CD4-positive, alpha-beta T cell (primary cell): ENCODE results near the gene EVA1A. TPM values are rescaled to one million over a fixed set of nuclear protein-coding genes. Genes with fewer than 3 reads are reported as not detected.

ENCODE experiments used
- ATAC-seq: fragments of 200-7000 bp; cut with Tn5 transposase; one replicate; pipeline ENCODE4 v1.10.0; 2022; ENCODE audit warnings: mild to moderate bottlenecking; ENCODE audit not compliant: poor library complexity
- CTCF ChIA-PET: fragments of 350-600 bp; sonication (Branson Sonifier 250); formaldehyde crosslinking; loops from one replicate; lab custom pipeline; 2021; ENCODE audit warnings: antibody characterized with exemption, inconsistent platforms; lab: Charles Lee
- POLR2A ChIA-PET: fragments of 350-600 bp; sonication (Branson Sonifier 250); formaldehyde crosslinking; loops from one replicate; lab custom pipeline; 2021; ENCODE audit warnings: antibody characterized with exemption, inconsistent platforms; lab: Charles Lee
- DNase-seq, 14 experiments: peaks; one replicate each; pipeline ENCODE4 v3.0.0-alpha.2; 2013 to 2020; ENCODE audit warnings: mixed read lengths in 2 of 14
- H3K27ac ChIP-seq, 2 donors: one replicate each; pipeline versions ENCODE4 v1.5.1 to v1.7.0; 2013; ENCODE audit warnings: low read length in 2 of 2, low read depth in 1 of 2, mild to moderate bottlenecking in 1 of 2
- H3K27me3 ChIP-seq, 2 experiments: 1 replicate in 1 of 2; 2 replicates in 1 of 2; pipeline versions ENCODE4 v1.6.1 to v1.7.0; 2013; ENCODE audit warnings: low read length in 2 of 2, control low read depth in 1 of 2, mild to moderate bottlenecking in 1 of 2, moderate library complexity in 1 of 2; ENCODE audit not compliant: insufficient read depth in 2 of 2, control insufficient read depth in 1 of 2
- H3K36me3 ChIP-seq: one replicate; pipeline ENCODE4 v1.6.1; 2013; ENCODE audit warnings: low read length, control low read depth; ENCODE audit not compliant: insufficient read depth
- H3K4me1 ChIP-seq: one replicate; pipeline ENCODE4 v1.6.1; 2013; ENCODE audit warnings: low read length, control low read depth; ENCODE audit not compliant: insufficient read depth
- H3K4me3 ChIP-seq: one replicate; pipeline ENCODE4 v1.5.1; 2013; ENCODE audit warnings: mild to moderate bottlenecking, low read length, moderate library complexity
- H3K9me3 ChIP-seq, 2 experiments: 1 replicate in 1 of 2; 2 replicates in 1 of 2; pipeline versions ENCODE4 v1.6.1 to v1.7.0; 2013; ENCODE audit warnings: low read length in 2 of 2, mild to moderate bottlenecking in 2 of 2, control low read depth in 1 of 2, moderate library complexity in 1 of 2; ENCODE audit not compliant: control insufficient read depth in 1 of 2, insufficient read depth in 1 of 2
- H3K27ac Mint-ChIP-seq: one replicate; pipeline ENCODE4 v1.8.0; 2020; ENCODE audit warnings: mixed read lengths
- H3K27me3 Mint-ChIP-seq: one replicate; pipeline ENCODE4 v1.8.0; 2021; ENCODE audit warnings: mixed read lengths
- H3K36me3 Mint-ChIP-seq: one replicate; pipeline ENCODE4 v1.8.0; 2021; ENCODE audit warnings: low read depth, mixed read lengths
- H3K4me1 Mint-ChIP-seq: one replicate; pipeline ENCODE4 v1.8.0; 2021; ENCODE audit warnings: low read depth, mixed read lengths
- H3K4me3 Mint-ChIP-seq: one replicate; pipeline ENCODE4 v1.8.0; 2020; ENCODE audit warnings: mild to moderate bottlenecking, mixed read lengths
- H3K9me3 Mint-ChIP-seq: one replicate; pipeline ENCODE4 v1.8.0; 2020; ENCODE audit warnings: mixed read lengths
- intact Hi-C, 2 experiments: fragments of 100-400 bp; cut with DNase I in 1 of 2; cut with micrococcal nuclease in 1 of 2; formaldehyde crosslinking; loops; one replicate each; pipeline versions ENCODE4 v1.15.1 to v1.9.0; 2023 to 2025; cut with DNase I, micrococcal nuclease
- total RNA-seq, 174 experiments: library from RNA in 2 of 174; stranded (reverse) in 2 of 174; gene quantifications; one replicate each; pipeline ENCODE4 v1.2.3 and lab custom pipeline; 2021 to 2026
- TF ChIP-seq, protein P1 (sequence below): fragments of 200-600 bp; IDR thresholded peaks from one replicate; pipeline ENCODE4 v1.8.0; 2022; ENCODE audit warnings: antibody characterized with exemption, mild to moderate bottlenecking

The EVA1A gene
- total RNA-seq, 2 experiments from 2014 or later, result not detected

DNA sequence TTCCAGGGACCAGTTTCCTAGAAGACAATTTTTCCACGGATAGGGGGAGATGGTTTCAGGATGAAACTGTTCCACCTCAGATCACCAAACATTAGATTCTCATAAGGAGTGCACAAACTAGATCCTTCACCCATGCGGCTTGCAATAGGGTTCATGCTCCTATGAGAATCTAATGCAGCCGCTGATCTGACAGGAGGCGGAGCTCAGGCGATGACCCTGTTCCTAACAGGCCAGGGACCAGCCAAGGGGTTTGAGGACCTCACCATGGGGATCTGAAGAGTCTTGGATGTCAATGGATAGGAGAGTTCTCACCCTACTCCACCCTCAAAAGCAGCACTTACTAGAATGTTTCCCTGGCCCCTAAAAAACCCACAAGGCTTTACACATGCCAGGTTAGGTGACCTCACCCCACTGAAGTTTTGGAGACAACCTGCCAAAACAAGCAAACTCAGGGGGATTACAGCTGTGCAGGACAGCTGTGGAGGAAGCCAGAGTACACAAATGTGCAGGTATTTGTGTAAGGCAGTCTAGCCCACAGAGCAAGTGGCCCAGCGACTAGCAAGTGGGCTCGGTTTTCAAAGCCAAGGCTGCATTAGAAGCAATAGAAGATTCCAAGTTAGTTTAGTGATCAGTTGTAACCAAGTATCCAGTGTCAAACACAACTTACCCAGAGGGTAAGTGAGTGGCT, 3.9 kb downstream of the EVA1A start:
- ChIA-PET POLR2A (no interaction called here), CTCF (no interaction called here)
- Mint-ChIP-seq H3K36me3 (no peaks in the 10 kb centered on the region), H3K27me3 (peaks cover 55% of the 10 kb centered on the region), H3K4me1 (peaks cover 12% of the 10 kb centered on the region), H3K9me3 (no peaks in the 10 kb centered on the region), H3K4me3 (no peak overlapping the region), H3K27ac (no peak overlapping the region)
- Histone ChIP-seq H3K36me3 (no peaks in the 10 kb centered on the region), H3K4me1 (peaks cover 9% of the 10 kb centered on the region), H3K4me3 (no peak overlapping the region), H3K9me3 (peaks cover 0 to 7% of the 10 kb centered on the region in 2 experiments), H3K27ac (no peak overlapping the region), H3K27me3 (peaks cover under 1 to 40% of the 10 kb centered on the region in 2 experiments)
- no peak for DNase-seq
- ATAC-seq, result no peak
- intact Hi-C loops, result no loop called here
- TF ChIP-seq, protein P1, sequence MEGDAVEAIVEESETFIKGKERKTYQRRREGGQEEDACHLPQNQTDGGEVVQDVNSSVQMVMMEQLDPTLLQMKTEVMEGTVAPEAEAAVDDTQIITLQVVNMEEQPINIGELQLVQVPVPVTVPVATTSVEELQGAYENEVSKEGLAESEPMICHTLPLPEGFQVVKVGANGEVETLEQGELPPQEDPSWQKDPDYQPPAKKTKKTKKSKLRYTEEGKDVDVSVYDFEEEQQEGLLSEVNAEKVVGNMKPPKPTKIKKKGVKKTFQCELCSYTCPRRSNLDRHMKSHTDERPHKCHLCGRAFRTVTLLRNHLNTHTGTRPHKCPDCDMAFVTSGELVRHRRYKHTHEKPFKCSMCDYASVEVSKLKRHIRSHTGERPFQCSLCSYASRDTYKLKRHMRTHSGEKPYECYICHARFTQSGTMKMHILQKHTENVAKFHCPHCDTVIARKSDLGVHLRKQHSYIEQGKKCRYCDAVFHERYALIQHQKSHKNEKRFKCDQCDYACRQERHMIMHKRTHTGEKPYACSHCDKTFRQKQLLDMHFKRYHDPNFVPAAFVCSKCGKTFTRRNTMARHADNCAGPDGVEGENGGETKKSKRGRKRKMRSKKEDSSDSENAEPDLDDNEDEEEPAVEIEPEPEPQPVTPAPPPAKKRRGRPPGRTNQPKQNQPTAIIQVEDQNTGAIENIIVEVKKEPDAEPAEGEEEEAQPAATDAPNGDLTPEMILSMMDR, result no peak

DNA sequence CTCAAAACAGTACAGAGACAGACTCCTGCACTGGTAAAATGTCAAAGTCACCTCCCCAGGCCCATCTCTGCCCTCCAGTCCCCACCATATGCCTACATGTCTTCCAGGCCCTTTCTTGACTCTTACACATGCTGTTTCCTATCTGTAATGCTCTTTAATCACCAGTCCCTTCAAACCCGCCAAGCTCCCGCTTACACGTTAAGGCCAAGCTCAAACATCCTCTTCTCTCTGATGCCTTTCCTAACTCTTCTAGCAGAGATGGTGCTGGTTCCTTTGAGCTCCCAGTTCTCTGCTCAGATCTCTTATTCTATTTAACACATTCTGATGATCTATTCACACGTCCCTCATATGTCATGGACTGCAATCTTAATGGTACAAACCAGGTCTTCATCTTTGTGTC, 5.0 kb downstream of the EVA1A start:
- TF ChIP-seq, protein P1, result no peak
- H3K9me3 Mint-ChIP-seq, result no peaks in the 10 kb centered on the region
- Histone ChIP-seq H3K27me3 (peaks cover 0 to 29% of the 10 kb centered on the region in 2 experiments), H3K27ac (no peak overlapping the region), H3K4me3 (no peak overlapping the region), H3K36me3 (no peaks in the 10 kb centered on the region), H3K9me3 (peaks cover 0 to 7% of the 10 kb centered on the region in 2 experiments), H3K4me1 (peaks cover 8% of the 10 kb centered on the region)
- no peak overlapping the region for H3K27ac Mint-ChIP-seq
- H3K4me3 Mint-ChIP-seq, result no peak overlapping the region
- peaks cover 5% of the 10 kb centered on the region for H3K4me1 Mint-ChIP-seq
- ChIA-PET POLR2A (no interaction called here), CTCF (no interaction called here)
- intact Hi-C loops, result no loop called here
- DNase-seq, result no peak
- peaks cover 53% of the 10 kb centered on the region for H3K27me3 Mint-ChIP-seq
- ATAC-seq, result no peak
- no peaks in the 10 kb centered on the region for H3K36me3 Mint-ChIP-seq

DNA sequence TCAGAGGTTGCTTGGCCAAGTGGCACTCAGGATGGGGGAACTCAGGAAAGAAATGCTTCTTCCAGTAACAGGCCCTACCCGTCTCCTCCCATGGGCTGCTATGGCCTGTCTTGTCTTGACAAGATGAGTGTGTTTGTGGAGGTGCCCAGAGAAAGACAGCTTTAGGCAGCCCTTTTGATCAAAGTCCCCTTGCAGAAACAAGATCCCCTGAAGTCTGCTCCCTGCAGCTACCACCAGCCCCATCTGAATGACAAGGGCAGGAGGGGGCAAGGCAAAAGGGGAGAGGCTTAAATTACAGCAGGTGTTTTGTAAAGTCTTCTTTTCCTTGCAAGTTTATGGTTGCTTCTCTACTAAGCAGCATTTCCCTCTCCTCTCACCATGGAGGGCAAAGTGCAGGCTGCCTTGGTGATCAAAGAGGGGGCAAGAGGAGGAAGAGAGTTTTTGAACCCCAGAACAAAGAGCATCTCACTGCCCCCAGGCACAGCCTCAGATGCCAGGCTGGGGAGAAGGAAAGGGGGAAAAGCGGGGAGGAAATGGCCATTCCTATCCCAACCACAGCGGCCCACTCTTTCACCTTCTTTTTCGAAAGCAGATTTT, 6.7 kb downstream of the EVA1A start:
- intact Hi-C loops, result no loop called here
- CTCF ChIA-PET, result no interaction called here
- POLR2A ChIA-PET, result no interaction called here
- no peak overlapping the region for H3K4me3 ChIP-seq
- DNase-seq, result no peak
- peaks cover 0 to 22% of the 10 kb centered on the region in 2 experiments for H3K27me3 ChIP-seq
- no peaks in the 10 kb centered on the region for H3K36me3 ChIP-seq
- no peak overlapping the region for H3K27ac ChIP-seq
- H3K4me1 Mint-ChIP-seq, result no peaks in the 10 kb centered on the region
- no peak overlapping the region for H3K27ac Mint-ChIP-seq
- TF ChIP-seq, protein P1, result no peak
- no peaks in the 10 kb centered on the region for H3K36me3 Mint-ChIP-seq
- H3K27me3 Mint-ChIP-seq, result peaks cover 40% of the 10 kb centered on the region
- H3K4me3 Mint-ChIP-seq, result no peak overlapping the region
- ATAC-seq, result no peak
- H3K9me3 ChIP-seq, result no peaks in the 10 kb centered on the region
- no peaks in the 10 kb centered on the region for H3K4me1 ChIP-seq
- H3K9me3 Mint-ChIP-seq, result no peaks in the 10 kb centered on the region
